NCI-H2081 treated with DMSO at 0.1 percent for 48 hours (cell line): Measurements from ENCODE around the gene NFAT5.
"Not testable (repeated sequence)": the region's sequence is repeated elsewhere in the genome, so short reads cannot be mapped to it uniquely, and the experiment has no call there.

ENCODE experiments used
- DNase-seq: peaks from one replicate; lab custom pipeline; 2025; lab: John Stamatoyannopoulos, UW

NFAT5 gene, protein sequence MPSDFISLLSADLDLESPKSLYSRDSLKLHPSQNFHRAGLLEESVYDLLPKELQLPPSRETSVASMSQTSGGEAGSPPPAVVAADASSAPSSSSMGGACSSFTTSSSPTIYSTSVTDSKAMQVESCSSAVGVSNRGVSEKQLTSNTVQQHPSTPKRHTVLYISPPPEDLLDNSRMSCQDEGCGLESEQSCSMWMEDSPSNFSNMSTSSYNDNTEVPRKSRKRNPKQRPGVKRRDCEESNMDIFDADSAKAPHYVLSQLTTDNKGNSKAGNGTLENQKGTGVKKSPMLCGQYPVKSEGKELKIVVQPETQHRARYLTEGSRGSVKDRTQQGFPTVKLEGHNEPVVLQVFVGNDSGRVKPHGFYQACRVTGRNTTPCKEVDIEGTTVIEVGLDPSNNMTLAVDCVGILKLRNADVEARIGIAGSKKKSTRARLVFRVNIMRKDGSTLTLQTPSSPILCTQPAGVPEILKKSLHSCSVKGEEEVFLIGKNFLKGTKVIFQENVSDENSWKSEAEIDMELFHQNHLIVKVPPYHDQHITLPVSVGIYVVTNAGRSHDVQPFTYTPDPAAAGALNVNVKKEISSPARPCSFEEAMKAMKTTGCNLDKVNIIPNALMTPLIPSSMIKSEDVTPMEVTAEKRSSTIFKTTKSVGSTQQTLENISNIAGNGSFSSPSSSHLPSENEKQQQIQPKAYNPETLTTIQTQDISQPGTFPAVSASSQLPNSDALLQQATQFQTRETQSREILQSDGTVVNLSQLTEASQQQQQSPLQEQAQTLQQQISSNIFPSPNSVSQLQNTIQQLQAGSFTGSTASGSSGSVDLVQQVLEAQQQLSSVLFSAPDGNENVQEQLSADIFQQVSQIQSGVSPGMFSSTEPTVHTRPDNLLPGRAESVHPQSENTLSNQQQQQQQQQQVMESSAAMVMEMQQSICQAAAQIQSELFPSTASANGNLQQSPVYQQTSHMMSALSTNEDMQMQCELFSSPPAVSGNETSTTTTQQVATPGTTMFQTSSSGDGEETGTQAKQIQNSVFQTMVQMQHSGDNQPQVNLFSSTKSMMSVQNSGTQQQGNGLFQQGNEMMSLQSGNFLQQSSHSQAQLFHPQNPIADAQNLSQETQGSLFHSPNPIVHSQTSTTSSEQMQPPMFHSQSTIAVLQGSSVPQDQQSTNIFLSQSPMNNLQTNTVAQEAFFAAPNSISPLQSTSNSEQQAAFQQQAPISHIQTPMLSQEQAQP (N-terminal part only)

DNA sequence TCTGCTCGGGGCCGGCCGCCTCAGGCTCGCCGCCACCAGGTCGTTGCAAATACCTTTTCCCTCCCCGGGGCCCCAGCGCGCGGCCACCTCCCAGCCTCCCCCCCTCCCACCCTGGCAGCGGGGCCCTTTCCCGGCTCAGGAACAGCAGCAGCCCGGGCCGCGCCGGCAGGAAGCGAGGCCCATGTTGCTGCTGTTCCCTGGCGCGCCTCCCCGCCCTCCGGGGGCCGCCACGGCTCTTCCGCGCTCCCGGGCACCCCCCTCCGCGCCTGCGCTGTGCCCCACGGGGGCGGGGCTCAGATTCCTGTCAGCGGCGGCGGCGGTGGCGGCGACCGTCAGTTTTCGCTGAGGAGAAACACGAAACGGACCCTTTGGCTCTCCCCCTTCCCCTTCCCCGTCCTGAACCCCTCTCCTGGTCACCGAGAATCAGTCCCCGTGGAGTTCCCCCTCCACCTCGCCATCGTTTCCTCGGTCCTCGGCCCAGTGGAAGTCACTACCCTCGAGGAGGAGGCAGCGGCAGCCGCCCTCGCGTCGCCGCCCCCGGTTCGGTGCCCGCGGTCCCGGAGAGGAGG, at the start of gene NFAT5:
Gene NFAT5, plus strand, starts transcription at position 296 of the 569 bp plus-strand sequence. CDS start 336 bp downstream, outside the sequence.
- DNase-seq, result peak; percentile 30

GRCh38 chr16:69517914-69518313, 47.9 kb upstream of the NFAT5 start:
- not testable (repeated sequence) for DNase-seq

DNA sequence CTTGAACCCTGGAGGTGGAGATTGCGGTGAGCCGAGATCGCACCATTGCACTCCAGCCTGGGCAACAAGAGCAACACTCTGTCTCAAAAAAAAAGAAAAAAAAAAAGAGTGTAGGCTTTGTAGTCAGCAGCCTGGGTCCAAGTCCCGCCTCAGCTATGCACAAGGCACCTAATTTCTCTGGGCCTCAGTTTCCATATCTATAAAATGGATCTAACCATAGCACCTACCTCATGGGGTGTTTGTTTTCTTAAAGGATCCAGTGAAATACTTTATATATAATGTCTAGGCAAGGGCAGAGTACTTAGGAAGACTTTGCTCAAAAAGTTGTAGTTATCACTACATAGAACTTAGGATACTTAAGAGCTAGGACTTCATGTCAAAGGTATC, 45.4 kb upstream of the NFAT5 start:
- DNase-seq, result no peak

GRCh38 chr16:69520800-69521602, 44.8 kb upstream of the NFAT5 start:
- no peak for DNase-seq

DNA sequence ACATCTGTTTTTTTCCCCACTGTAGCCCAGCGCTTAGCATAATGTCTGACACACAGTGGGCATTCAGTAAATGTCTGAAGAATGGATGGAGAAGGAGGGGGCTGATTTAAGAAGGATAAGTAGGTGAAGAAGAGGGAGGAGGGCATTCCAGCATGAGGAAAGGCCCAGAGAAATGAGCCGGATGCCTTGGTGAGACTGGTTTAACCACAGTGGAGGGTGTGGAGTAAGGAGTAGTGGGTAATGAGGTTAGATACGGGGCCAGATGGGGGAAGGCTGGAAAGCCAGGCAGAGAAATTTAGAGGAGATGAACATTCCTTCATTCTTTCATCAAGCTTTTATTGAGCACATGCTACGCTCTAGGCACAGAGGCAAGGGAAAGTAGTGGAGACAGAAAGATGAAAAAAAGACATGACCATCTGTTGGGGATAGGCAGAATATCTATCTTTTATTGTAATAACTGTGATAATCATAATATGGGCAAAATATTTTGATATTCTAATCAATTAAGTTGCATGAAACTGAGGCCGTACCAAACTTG, 43.7 kb upstream of the NFAT5 start:
- DNase-seq, result no peak

DNA sequence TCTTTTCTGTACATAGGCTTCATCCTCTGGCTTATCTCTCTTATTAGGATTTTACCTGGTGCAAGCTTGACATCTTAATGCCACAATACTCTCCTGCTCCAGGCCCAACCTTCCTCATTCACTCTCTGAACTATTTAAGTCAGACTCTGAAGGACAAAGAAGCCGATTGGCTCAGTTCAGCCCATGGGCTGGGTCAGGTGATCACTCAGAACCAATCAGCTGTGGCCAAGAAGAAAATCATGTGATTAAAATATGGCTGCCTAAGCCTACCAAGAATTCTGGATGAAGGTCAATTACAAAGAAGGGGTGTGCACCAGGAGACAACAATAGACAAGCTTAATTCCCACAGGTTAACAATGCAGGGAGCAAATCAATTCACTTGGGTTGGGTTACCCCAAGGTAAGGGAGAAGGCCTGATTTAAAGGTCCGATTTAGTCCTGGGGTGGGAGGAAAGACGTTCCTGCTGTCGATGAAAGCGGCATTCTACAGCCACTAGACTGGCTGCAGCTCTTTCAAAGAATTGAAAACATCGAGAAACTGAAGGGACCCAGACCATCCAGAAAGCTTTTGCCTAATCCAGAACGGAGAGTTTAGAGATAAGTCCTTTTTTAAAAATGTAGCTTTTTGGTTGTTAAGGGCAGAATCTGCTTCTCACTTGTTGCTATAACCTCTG, 42.9 kb upstream of the NFAT5 start:
- DNase-seq, result no peak

DNA sequence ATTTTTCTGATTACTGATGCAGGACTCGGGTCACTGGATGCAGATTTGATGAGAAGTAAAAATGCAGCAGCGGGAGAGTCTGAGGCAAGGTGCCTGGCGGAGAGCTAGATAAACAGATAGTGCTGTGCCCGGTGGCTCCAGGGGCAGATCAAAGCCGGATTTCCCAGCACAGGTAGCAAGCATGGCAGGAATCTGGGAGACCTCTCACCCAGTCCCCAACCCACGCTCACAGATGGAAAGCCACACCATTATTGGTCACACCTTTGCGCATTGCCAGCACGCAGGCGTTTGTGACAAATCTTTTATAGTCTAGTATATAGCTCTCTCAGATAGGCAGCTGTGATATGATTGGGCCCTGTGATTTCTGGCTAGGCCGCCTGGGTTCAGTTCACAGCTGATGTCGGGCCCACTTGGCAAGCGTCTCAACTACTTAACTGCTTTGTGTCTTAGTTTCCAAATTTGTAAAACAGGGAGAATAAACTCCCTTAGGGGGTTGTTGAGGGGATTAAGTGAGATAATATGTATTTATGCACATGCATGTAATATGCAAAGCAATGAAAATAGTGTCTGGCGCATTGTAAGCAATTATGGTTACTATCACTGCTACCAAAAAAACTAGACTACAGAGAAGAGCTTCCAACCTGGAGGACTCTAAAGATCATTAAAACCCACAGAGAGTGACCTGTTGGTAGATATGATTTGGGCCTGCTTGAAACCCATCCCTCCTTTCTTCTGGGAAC, 42.0 kb upstream of the NFAT5 start:
- DNase-seq, result no peak

DNA sequence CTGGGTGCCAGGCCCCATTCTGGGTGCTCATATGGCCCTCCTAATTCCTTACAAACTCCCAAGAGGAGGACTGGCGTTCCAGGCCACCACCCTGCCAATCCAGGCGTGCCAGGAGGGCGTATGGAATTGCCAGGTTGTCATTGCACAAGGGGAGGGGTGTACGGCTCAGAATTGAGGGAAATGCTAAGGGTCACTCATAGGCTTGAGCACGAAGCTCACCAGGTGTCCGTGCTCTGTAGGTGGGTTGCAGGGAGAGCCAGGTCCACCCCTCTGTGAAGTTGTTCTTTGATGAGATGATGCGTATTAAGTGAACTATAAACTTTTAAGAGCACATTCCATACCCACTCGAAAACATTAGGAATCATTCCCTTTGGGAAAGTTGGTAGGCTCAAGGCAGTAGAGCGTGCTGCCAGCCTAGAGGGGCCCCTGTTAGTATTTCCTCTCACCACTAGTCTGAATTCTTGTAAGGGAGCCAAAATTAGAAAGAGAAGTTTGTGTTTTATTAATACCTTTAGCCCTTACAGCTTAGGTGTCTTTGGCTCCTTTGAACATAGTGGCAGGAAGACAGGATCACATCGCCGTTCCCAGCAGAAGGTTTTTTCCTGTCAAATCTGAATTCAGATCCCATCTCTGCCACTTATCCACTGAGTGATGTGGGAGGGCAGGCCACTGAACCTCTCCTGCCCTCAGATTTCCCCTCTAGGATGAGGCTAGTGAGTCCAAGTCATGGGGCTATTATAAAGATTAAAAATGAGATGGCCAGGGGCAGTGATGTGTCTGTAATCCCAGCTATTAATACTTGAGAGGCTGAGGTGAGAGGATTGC, 38.7 kb upstream of the NFAT5 start:
- no peak for DNase-seq

DNA sequence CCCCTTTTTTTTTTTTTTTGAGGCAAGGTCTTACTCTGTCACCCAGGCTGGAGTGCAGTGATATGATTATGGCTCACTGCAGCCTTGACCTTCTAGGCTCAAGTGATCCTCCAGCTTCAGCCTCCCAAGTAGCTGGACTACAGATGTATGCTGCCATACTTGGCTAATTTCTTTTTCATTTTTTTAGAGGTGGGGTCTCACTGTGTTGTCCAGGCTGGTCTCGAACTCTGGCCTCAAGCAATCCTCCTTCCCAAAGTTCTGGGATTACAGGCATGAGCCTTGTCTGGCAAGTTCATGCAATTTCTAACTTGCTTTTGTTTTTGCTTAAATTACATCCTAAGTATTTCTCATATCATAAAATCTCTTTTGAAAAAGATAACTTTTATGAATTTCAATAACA, 33.8 kb upstream of the NFAT5 start:
- DNase-seq, result no peak

DNA sequence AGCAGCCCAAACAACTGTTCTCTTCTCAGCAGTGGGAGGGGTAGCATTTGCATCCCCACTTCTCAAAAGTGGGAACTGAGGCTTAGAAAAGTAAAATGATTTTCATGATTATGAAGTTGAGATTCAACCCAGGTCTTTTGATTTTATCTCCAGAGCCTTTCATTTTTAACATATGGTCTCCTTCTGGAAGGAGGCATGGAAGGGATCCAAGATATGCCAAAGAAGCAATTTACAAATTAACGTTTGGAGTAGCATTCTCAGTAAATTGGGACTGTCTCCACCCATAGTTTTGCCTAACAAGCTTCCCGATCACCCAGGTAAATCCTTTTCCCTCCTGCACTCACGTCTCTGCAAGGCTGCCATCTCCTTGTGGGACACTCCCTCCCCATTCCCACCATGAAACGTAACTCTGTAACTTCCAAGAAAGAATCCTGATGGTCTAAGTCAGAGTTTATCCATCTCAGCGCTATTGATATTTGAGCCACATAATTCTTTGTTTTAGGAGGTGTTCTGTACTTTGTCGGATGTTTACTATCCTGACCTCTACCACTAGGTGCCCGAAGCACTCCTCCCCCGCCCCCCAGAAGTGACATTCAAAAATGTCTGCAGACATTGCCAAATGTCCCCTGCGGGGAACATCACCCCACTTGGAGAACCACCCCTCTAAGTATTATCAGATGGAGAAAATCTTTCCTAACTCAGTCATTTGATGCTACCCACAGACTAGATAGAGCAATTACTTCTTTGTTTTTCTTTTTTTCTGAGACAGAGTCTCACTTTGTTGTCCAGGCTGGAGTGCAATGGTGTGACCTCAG, 32.9 kb upstream of the NFAT5 start:
- no peak for DNase-seq

- DNase-seq, result no peak
These were observed 31.0 kb upstream of the NFAT5 start for GRCh38 chr16:69534720-69535119.

- DNase-seq, result no peak
These were observed 30.4 kb upstream of the NFAT5 start for GRCh38 chr16:69535123-69536050.

- no peak for DNase-seq
These were observed 28.1 kb upstream of the NFAT5 start for GRCh38 chr16:69537706-69538080.

DNA sequence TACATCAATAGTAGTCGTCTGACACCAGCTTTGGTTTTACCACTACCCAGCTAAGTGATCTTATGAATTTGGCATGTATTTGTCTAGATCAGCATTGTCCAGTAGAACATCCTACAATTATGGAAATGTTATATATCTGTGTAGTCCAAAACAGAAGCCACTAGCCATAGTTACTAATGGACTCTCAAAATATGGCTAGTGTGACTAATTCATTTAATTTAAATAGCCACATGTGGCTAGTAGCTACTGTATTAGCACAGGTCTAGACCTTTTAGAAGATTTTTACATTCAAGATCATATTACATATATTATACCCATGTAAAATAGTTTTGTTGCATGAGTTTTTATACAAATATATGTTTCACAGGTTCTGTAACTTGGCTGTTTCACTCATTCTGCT, 27.0 kb upstream of the NFAT5 start:
- no peak for DNase-seq

GRCh38 chr16:69542974-69543373, 22.8 kb upstream of the NFAT5 start:
- no peak for DNase-seq

DNA sequence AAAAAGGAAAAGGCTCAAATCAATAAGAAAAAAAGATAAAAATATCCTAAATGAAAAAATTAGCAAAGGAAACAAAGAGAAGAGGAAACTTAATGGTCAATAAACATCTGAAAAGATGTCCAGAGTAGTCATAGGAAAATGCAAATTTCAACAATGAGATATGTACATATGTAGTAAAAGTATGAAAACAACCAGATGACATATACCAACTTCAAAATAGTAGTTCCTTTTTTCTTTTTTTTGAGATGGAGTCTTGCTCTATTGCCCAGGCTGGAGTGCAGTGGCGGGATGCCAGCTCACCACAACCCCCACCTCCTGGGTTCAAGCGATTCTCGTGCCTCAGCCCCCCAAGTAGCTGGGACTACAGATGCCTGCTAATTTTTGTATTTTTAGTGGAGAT, 21.7 kb upstream of the NFAT5 start:
- DNase-seq, result no peak

DNA sequence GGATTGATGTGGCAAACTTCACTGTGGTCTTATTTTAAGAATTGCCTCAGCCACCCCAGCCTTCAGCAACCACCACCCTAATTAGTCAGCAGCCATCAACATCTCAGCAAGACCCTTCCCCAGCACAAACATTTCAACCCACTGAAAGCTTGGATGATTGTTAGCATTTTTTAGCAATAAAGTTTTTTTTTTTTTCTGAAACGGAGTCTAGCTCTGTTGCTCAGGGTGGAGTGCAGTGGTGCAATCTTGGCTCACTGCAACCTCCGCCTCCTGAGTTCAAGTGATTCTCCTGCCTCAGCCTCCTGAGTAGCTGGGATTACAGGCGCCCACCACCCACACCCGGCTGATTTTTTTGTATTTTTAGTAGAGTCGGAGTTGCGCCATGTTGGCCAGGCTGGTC, 19.1 kb upstream of the NFAT5 start:
- not testable (repeated sequence) for DNase-seq
